GM19397 (cell line): ENCODE results near the gene CBY2.
"Not testable (repeated sequence)": the region's sequence is repeated elsewhere in the genome, so short reads cannot be mapped to it uniquely, and the experiment has no call there.

ENCODE experiments used
- ATAC-seq: cut with Tn5 transposase; IDR thresholded peaks from one replicate; pipeline ENCODE4 v1.9.1; 2021; ENCODE audit warnings: mild to moderate bottlenecking, moderate library complexity; ENCODE audit not compliant: unreplicated experiment

Gene CBY2

GRCh38 chr13:45737571-45738017 is 35.5 kb downstream of the CBY2 start:
- ATAC-seq: no peak

- no peak for ATAC-seq
These were observed 40.9 kb downstream of the CBY2 start for GRCh38 chr13:45742985-45743384.

GRCh38 chr13:45744979-45745378 is 42.9 kb downstream of the CBY2 start:
- ATAC-seq: no peak

GRCh38 chr13:45747071-45747470 is 45.0 kb downstream of the CBY2 start:
- no peak for ATAC-seq

- ATAC-seq: no peak
These were observed 47.0 kb downstream of the CBY2 start for GRCh38 chr13:45748941-45749759.

GRCh38 chr13:45750566-45750965 is 48.4 kb downstream of the CBY2 start:
- no peak for ATAC-seq

- ATAC-seq: no peak
These were observed 49.8 kb downstream of the CBY2 start for GRCh38 chr13:45751885-45752284.

- ATAC-seq: no peak
These were observed 50.4 kb downstream of the CBY2 start for GRCh38 chr13:45752510-45752909.

- ATAC-seq: not testable (repeated sequence)
These were observed 54.4 kb downstream of the CBY2 start for GRCh38 chr13:45756498-45756897.

GRCh38 chr13:45757589-45757988 is 55.5 kb downstream of the CBY2 start:
- not testable (repeated sequence) for ATAC-seq

GRCh38 chr13:45763419-45763818 is 61.3 kb downstream of the CBY2 start:
- no peak for ATAC-seq
